Liver (tissue), 9 donors: Measurements from ENCODE around the gene LHFPL3. TPM values are rescaled to one million over a fixed set of nuclear protein-coding genes. Genes with fewer than 3 reads are reported as not detected.

ENCODE experiments used
- DNase-seq: peaks from one replicate; pipeline ENCODE4 v3.0.0-alpha.2; 2017; ENCODE audit warnings: low spot score
- H3K27ac ChIP-seq, 2 donors: one replicate each; pipeline ENCODE4 v1.7.0; 2013; ENCODE audit warnings: inconsistent platforms in 2 of 2, low read length in 2 of 2, control low read depth in 1 of 2, low read depth in 1 of 2, mild to moderate bottlenecking in 1 of 2
- H3K27me3 ChIP-seq, 4 donors: one replicate each; pipeline versions ENCODE4 v1.6.1 to v1.7.0; 2013; ENCODE audit warnings: low read length in 3 of 4, inconsistent platforms in 1 of 4, mild to moderate bottlenecking in 1 of 4, moderate library complexity in 1 of 4; ENCODE audit not compliant: control insufficient read depth in 4 of 4, insufficient read depth in 4 of 4
- H3K36me3 ChIP-seq, 4 donors: one replicate each; pipeline versions ENCODE4 v1.6.1 to v1.7.0; 2013; ENCODE audit warnings: low read length in 3 of 4, mild to moderate bottlenecking in 3 of 4, low read depth in 1 of 4, moderate library complexity in 1 of 4; ENCODE audit not compliant: control insufficient read depth in 4 of 4, insufficient read depth in 3 of 4
- H3K4me1 ChIP-seq, 4 donors: one replicate each; pipeline versions ENCODE4 v1.6.1 to v1.7.0; 2013; ENCODE audit warnings: low read length in 3 of 4, mild to moderate bottlenecking in 3 of 4, moderate library complexity in 1 of 4; ENCODE audit not compliant: control insufficient read depth in 4 of 4, insufficient read depth in 4 of 4
- H3K4me3 ChIP-seq, 3 donors: one replicate each; pipeline versions ENCODE4 v1.6.1 to v1.7.0; 2013; ENCODE audit warnings: low read length in 3 of 3, control low read depth in 1 of 3, low read depth in 1 of 3, mild to moderate bottlenecking in 1 of 3
- H3K9ac ChIP-seq, 2 donors: one replicate each; pipeline ENCODE4 v1.7.0; 2013; ENCODE audit warnings: low read length in 2 of 2, mild to moderate bottlenecking in 2 of 2, moderate library complexity in 2 of 2, control low read depth in 1 of 2, low read depth in 1 of 2
- H3K9me3 ChIP-seq, 4 donors: one replicate each; pipeline versions ENCODE4 v1.6.1 to v1.7.0; 2013; ENCODE audit warnings: low read length in 3 of 4; ENCODE audit not compliant: control insufficient read depth in 4 of 4
- CTCF ChIP-seq: fragments of 150-350 bp; IDR thresholded peaks from 2 replicates; pipeline ENCODE4 v1.5.1; 2017; ENCODE audit warnings: improper control_type of control experiment, low read depth, low read length; ENCODE audit not compliant: missing input control
- EGR1 ChIP-seq, 2 donors: IDR thresholded peaks; 2 replicates each; pipeline ENCODE4 v1.6.1; 2016 to 2018; ENCODE audit warnings: antibody characterized with exemption in 2 of 2, low read depth in 2 of 2
- FOXA2 ChIP-seq: IDR thresholded peaks from 2 replicates; pipeline ENCODE4 v1.6.1; 2016; ENCODE audit warnings: antibody characterized with exemption
- GABPA ChIP-seq, 2 donors: IDR thresholded peaks in 1 of 2; conservative IDR thresholded peaks in 1 of 2; 2 replicates each; pipeline ENCODE4 v1.6.1; 2016; ENCODE audit warnings: antibody characterized with exemption in 2 of 2, mild to moderate bottlenecking in 1 of 2, moderate library complexity in 1 of 2
- HNF4A ChIP-seq, 2 donors: conservative IDR thresholded peaks; 2 replicates each; pipeline ENCODE4 v1.6.1; 2016; ENCODE audit warnings: antibody characterized with exemption in 2 of 2, mild to moderate bottlenecking in 2 of 2
- HNF4G ChIP-seq: IDR thresholded peaks from 2 replicates; pipeline ENCODE4 v1.6.1; 2016; ENCODE audit warnings: antibody characterized with exemption
- MAX ChIP-seq: IDR thresholded peaks from 2 replicates; pipeline ENCODE4 v1.6.1; 2016; ENCODE audit warnings: antibody characterized with exemption
- NR2F2 ChIP-seq: IDR thresholded peaks from 2 replicates; pipeline ENCODE4 v1.6.1; 2016; ENCODE audit warnings: antibody characterized with exemption
- RAD21 ChIP-seq, 2 donors: IDR thresholded peaks; 2 replicates each; pipeline ENCODE4 v1.6.1; 2016; ENCODE audit warnings: antibody characterized with exemption in 2 of 2, mild to moderate bottlenecking in 2 of 2
- REST ChIP-seq: IDR thresholded peaks from 2 replicates; pipeline ENCODE4 v1.6.1; 2016; ENCODE audit warnings: antibody characterized with exemption, mild to moderate bottlenecking
- RXRA ChIP-seq, 2 donors: IDR thresholded peaks; 2 replicates each; pipeline ENCODE4 v1.6.1; 2017 to 2018; ENCODE audit warnings: antibody characterized with exemption in 2 of 2, mild to moderate bottlenecking in 1 of 2
- SP1 ChIP-seq: IDR thresholded peaks from 2 replicates; pipeline ENCODE4 v1.6.1; 2018; ENCODE audit warnings: antibody characterized with exemption, mild to moderate bottlenecking
- TAF1 ChIP-seq: conservative IDR thresholded peaks from 2 replicates; pipeline ENCODE4 v1.6.1; 2016; ENCODE audit warnings: antibody characterized with exemption, mild to moderate bottlenecking
- ZBTB33 ChIP-seq: IDR thresholded peaks from 2 replicates; pipeline ENCODE4 v1.6.1; 2016; ENCODE audit warnings: antibody characterized with exemption
- WGBS: extraction: QIAGEN DNeasy Blood & Tissue Kit; methylation state at CpG from one replicate; pipeline ENCODE4 v1.1.7; 2013; 5-methylcytosine and 5-hydroxymethylcytosine counted together
- polyA plus RNA-seq, 2 donors: library from polyadenylated mRNA; stranded (reverse) in 1 of 2; unstranded in 1 of 2; fragments of 200-250 nt in 1 of 2; fragments of >200 nt in 1 of 2; fragmentation: Nextera tagmentation in 1 of 2; extraction: Ambion mirVana in 1 of 2; gene quantifications; one replicate each; pipeline versions ENCODE4 v1.2.1 to v1.2.3, GENCODE V29; 2013 to 2015
- total RNA-seq, 2 donors: library from RNA; depleted of rRNA; stranded (reverse); fragments of >200 nt; gene quantifications; one replicate each; pipeline ENCODE4 v1.2.3, GENCODE V29; 2014
- donor health status: healthy.
- donor health status: healthy.
- donor health status: healthy.
- donor health status: healthy.
- donor health status: healthy.

The LHFPL3 gene
- total and polyA plus RNA-seq, 4 donors, result not detected

- WGBS, result 31% methylated on average over 17 of the region's 17 CpGs
- Histone ChIP-seq H3K27ac (no peak overlapping the region), H3K9ac (no peak overlapping the region), H3K4me3 (no peak overlapping the region), H3K4me1 (peaks cover 0 to 10% (median 5%) of the 10 kb centered on the region in 4 donors), H3K9me3 (peaks cover 0 to 5% (median 1%) of the 10 kb centered on the region in 4 donors), H3K36me3 (no peaks in the 10 kb centered on the region), H3K27me3 (no peaks in the 10 kb centered on the region)
- DNase-seq, result peak; percentile 85
- TF ChIP-seq SP1 (peak; percentile 15), CTCF (peak; percentile 86), RXRA (IDR thresholded peaks at IDR 0.05) (peak in 1 of 2 donors; percentile 35), FOXA2 (no peak), RAD21 (IDR thresholded peaks at IDR 0.05) (peak; percentile 79 to 90), MAX (no peak)
These were observed 555.5 kb downstream of the LHFPL3 start for GRCh38 chr7:104883718-104884452.

- DNase-seq, result no peak
- peaks cover 0 to 10% (median 5%) of the 10 kb centered on the region in 4 donors for H3K4me1 ChIP-seq
- TF ChIP-seq MAX, result no peak
- no peak for TF ChIP-seq FOXA2
- TF ChIP-seq CTCF, result no peak
- TF ChIP-seq RAD21 (IDR thresholded peaks at IDR 0.05), result no peak
- no peak for TF ChIP-seq EGR1 (IDR thresholded peaks at IDR 0.05; ENCODE audit: low read depth in 2 of 2)
- TF ChIP-seq HNF4A (conservative IDR thresholded peaks at IDR 0.05), result no peak
- no peak for TF ChIP-seq GABPA (IDR thresholded peaks at IDR 0.05 in 1 of 2, conservative IDR thresholded peaks at IDR 0.05 in 1 of 2)
- TF ChIP-seq SP1, result no peak
- no peak for TF ChIP-seq TAF1
- no peak for TF ChIP-seq REST
- TF ChIP-seq ZBTB33, result no peak
- no peak for TF ChIP-seq HNF4G
- no peak for TF ChIP-seq NR2F2
- H3K9me3 ChIP-seq, result no peaks in the 10 kb centered on the region
- H3K4me3 ChIP-seq, result no peak overlapping the region
- H3K36me3 ChIP-seq, result no peaks in the 10 kb centered on the region
- WGBS, result 79% methylated on average over 4 of the region's 4 CpGs
- no peak overlapping the region for H3K9ac ChIP-seq
- no peak overlapping the region for H3K27ac ChIP-seq
- H3K27me3 ChIP-seq, result no peaks in the 10 kb centered on the region
These were observed 558.2 kb downstream of the LHFPL3 start for GRCh38 chr7:104886651-104887050.
